ENCODE measurements around the gene GNAS. TPM values are rescaled to one million over a fixed set of nuclear protein-coding genes. Genes with fewer than 3 reads are reported as not detected.

Gene GNAS
- total RNA-seq, 2 experiments from 2014 or later, result 638 to 913 TPM

GRCh38 chr20:58840816-58841538 is 11.5 kb upstream of the GNAS start:
- H3K36me3 ChIP-seq (ENCODE audit: insufficient read depth, low read length), result peaks cover 13% of the 10 kb centered on the region; the same call in 1 of the 2 replicates
- H3K9me3 ChIP-seq (ENCODE audit: low read length), result no peaks in the 10 kb centered on the region
- CTCF ChIA-PET (ENCODE audit: unreplicated experiment), result no interaction called here
- no peak for DNase-seq (ENCODE audit: low spot score)
- no peak for TF ChIP-seq EZH2phosphoT487 (IDR thresholded peaks at IDR 0.05; ENCODE audit: borderline replicate concordance, low read depth, low read length)
- no peak overlapping the region for H3K4me3 ChIP-seq (ENCODE audit: low read depth, low read length, poor library complexity, severe bottlenecking)
- H3K4me2 ChIP-seq (ENCODE audit: low read length), result no peak overlapping the region
- no peaks in the 10 kb centered on the region for H4K20me1 ChIP-seq (ENCODE audit: insufficient read depth, low read length)
- BruUV-seq (replicated peaks), result no TSS peak
- H3K9me2 ChIP-seq (ENCODE audit: insufficient read depth, low read length), result no peaks in the 10 kb centered on the region
- no peaks in the 10 kb centered on the region for H3K79me2 ChIP-seq (ENCODE audit: insufficient read depth, low read depth, low read length)
- POLR2A ChIA-PET, result no interaction called here
- H2AFZ ChIP-seq (ENCODE audit: low read length), result no peak overlapping the region
- H3K27ac ChIP-seq (ENCODE audit: low read depth, low read length, poor library complexity, severe bottlenecking), result no peak overlapping the region
- intact Hi-C loops (cut with micrococcal nuclease; ENCODE audit: unreplicated experiment), result no loop called here
- no peaks in the 10 kb centered on the region for H3K4me1 ChIP-seq (ENCODE audit: insufficient read depth, low read length, poor library complexity, severe bottlenecking)

- ChIA-PET POLR2A (no interaction called here), CTCF (ENCODE audit: unreplicated experiment) (no interaction called here)
- H3K27ac ChIP-seq (ENCODE audit: low read depth, low read length, poor library complexity, severe bottlenecking), result no peak overlapping the region
- BruUV-seq (replicated peaks), result no TSS peak
- intact Hi-C loops (cut with micrococcal nuclease; ENCODE audit: unreplicated experiment), result no loop called here
- no peak overlapping the region for H3K4me2 ChIP-seq (ENCODE audit: low read length)
- TF ChIP-seq, protein P1, sequence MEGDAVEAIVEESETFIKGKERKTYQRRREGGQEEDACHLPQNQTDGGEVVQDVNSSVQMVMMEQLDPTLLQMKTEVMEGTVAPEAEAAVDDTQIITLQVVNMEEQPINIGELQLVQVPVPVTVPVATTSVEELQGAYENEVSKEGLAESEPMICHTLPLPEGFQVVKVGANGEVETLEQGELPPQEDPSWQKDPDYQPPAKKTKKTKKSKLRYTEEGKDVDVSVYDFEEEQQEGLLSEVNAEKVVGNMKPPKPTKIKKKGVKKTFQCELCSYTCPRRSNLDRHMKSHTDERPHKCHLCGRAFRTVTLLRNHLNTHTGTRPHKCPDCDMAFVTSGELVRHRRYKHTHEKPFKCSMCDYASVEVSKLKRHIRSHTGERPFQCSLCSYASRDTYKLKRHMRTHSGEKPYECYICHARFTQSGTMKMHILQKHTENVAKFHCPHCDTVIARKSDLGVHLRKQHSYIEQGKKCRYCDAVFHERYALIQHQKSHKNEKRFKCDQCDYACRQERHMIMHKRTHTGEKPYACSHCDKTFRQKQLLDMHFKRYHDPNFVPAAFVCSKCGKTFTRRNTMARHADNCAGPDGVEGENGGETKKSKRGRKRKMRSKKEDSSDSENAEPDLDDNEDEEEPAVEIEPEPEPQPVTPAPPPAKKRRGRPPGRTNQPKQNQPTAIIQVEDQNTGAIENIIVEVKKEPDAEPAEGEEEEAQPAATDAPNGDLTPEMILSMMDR (conservative IDR thresholded peaks at IDR 0.05; ENCODE audit: low read length), result no peak
- no peak for TF ChIP-seq EZH2phosphoT487 (IDR thresholded peaks at IDR 0.05; ENCODE audit: borderline replicate concordance, low read depth, low read length)
- no peaks in the 10 kb centered on the region for H3K4me1 ChIP-seq (ENCODE audit: insufficient read depth, low read length, poor library complexity, severe bottlenecking)
- no peaks in the 10 kb centered on the region for H3K9me2 ChIP-seq (ENCODE audit: insufficient read depth, low read length)
- no peaks in the 10 kb centered on the region for H3K9me3 ChIP-seq (ENCODE audit: low read length)
- no peak overlapping the region for H3K4me3 ChIP-seq (ENCODE audit: low read depth, low read length, poor library complexity, severe bottlenecking)
- no peaks in the 10 kb centered on the region for H3K79me2 ChIP-seq (ENCODE audit: insufficient read depth, low read depth, low read length)
- no peaks in the 10 kb centered on the region for H4K20me1 ChIP-seq (ENCODE audit: insufficient read depth, low read length)
- no peak overlapping the region for H2AFZ ChIP-seq (ENCODE audit: low read length)
- peaks cover 10% of the 10 kb centered on the region; the same call in 1 of the 2 replicates for H3K36me3 ChIP-seq (ENCODE audit: insufficient read depth, low read length)
- no peak for DNase-seq (ENCODE audit: low spot score)
These were observed 10.8 kb upstream of the GNAS start for GRCh38 chr20:58841539-58842264.

GRCh38 chr20:58842276-58842675 is 10.2 kb upstream of the GNAS start:
- Histone ChIP-seq H3K27ac (ENCODE audit: low read depth, low read length, poor library complexity, severe bottlenecking) (no peak overlapping the region), H4K20me1 (ENCODE audit: insufficient read depth, low read length) (no peaks in the 10 kb centered on the region), H3K4me2 (ENCODE audit: low read length) (no peak overlapping the region), H3K9me2 (ENCODE audit: insufficient read depth, low read length) (no peaks in the 10 kb centered on the region), H3K9me3 (ENCODE audit: low read length) (no peaks in the 10 kb centered on the region), H3K36me3 (ENCODE audit: insufficient read depth, low read length) (peaks cover 10% of the 10 kb centered on the region; the same call in 1 of the 2 replicates), H3K4me1 (ENCODE audit: insufficient read depth, low read length, poor library complexity, severe bottlenecking) (no peaks in the 10 kb centered on the region), H2AFZ (ENCODE audit: low read length) (no peak overlapping the region), H3K4me3 (ENCODE audit: low read depth, low read length, poor library complexity, severe bottlenecking) (no peak overlapping the region), H3K79me2 (ENCODE audit: insufficient read depth, low read depth, low read length) (no peaks in the 10 kb centered on the region)
- TF ChIP-seq, protein P1 (conservative IDR thresholded peaks at IDR 0.05; ENCODE audit: low read length), result no peak
- TF ChIP-seq EZH2phosphoT487 (IDR thresholded peaks at IDR 0.05; ENCODE audit: borderline replicate concordance, low read depth, low read length), result no peak
- DNase-seq (ENCODE audit: low spot score), result no peak
- ChIA-PET POLR2A (no interaction called here), CTCF (ENCODE audit: unreplicated experiment) (no interaction called here)
- no TSS peak for BruUV-seq (replicated peaks)
- intact Hi-C loops (cut with micrococcal nuclease; ENCODE audit: unreplicated experiment), result no loop called here

All from OCI-LY7 (cell line).